ENCODE results near the gene KRTAP9-1. TPM values are rescaled to one million over a fixed set of nuclear protein-coding genes. Genes with fewer than 3 reads are reported as not detected.
A peak's percentile ranks its signal among the peaks of the same experiment; 100 is the strongest.
"Not testable (repeated sequence)": the region's sequence is repeated elsewhere in the genome, so short reads cannot be mapped to it uniquely, and the experiment has no call there.

Gene KRTAP9-1
- total and polyA plus RNA-seq, 9 of the 15 experiments (the other 6 are each of a cell fraction or from before 2014, with no cell fraction given), result not detected

DNA sequence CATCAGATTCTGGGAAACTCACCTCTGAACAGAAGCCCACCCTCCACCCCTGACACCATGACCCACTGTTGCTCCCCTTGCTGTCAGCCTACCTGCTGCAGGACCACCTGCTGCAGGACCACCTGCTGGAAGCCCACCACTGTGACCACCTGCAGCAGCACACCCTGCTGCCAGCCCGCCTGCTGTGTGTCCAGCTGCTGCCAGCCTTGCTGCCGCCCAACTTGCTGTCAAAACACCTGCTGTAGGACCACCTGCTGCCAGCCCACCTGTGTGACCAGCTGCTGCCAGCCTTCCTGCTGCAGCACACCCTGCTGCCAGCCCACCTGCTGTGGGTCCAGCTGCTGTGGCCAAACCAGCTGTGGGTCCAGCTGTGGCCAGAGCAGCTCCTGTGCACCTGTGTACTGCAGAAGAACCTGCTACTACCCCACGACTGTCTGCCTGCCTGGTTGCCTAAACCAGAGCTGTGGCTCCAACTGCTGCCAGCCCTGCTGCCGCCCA, 37.0 kb downstream of the KRTAP9-1 start, which contains the start of gene KRTAP9-2:
KRTAP9-2 (plus strand) TSS at position 51 of the 498 bp plus-strand sequence; CDS start at position 58, 7 bp downstream.
- H3K4me3 ChIP-seq; H3K9me3 ChIP-seq (replicated peaks; ENCODE audit: control insufficient read depth, insufficient read depth, low read depth, low read length); DNase-seq (ENCODE audit: extremely low read depth in 1 of 4, low spot score in 3 of 4); H3K36me3 ChIP-seq (ENCODE audit: control insufficient read depth, insufficient read depth, low read length); CTCF ChIA-PET (ENCODE audit: low intra/inter-chr PET ratio); H3K79me2 ChIP-seq (ENCODE audit: control insufficient read depth, insufficient read depth, low read length); H3K27ac ChIP-seq (ENCODE audit: extremely low read depth, low read depth, low read length); FAIRE-seq; H4K20me1 ChIP-seq (replicated peaks; ENCODE audit: control insufficient read depth, insufficient read depth, low read length); H3K27me3 ChIP-seq (ENCODE audit: control insufficient read depth in 2 of 2, insufficient read depth in 2 of 2, low read length in 2 of 2); H3K4me2 ChIP-seq (ENCODE audit: insufficient read depth, low read length); H2AFZ ChIP-seq (ENCODE audit: low read depth, low read length); ATAC-seq; intact Hi-C loops (cut with micrococcal nuclease); H3K9ac ChIP-seq (ENCODE audit: insufficient read depth in 1 of 2, low read depth in 2 of 2, low read length in 2 of 2); H3K4me1 ChIP-seq (replicated peaks in 1 of 2; ENCODE audit: control insufficient read depth in 2 of 2, insufficient read depth in 2 of 2, low read length in 2 of 2); POLR2A ChIA-PET; H3K9me1 ChIP-seq (ENCODE audit: control insufficient read depth, insufficient read depth, low read length); in situ Hi-C loops (cut with MboI); BruUV-seq (replicated peaks): not testable (repeated sequence)
- WGBS (ENCODE audit: insufficient coverage, low coverage, missing lambda C conversion rate), result 0% methylated on average over 2 of the region's 4 CpGs

- Histone ChIP-seq H3K9me3 (replicated peaks; ENCODE audit: control insufficient read depth, insufficient read depth, low read depth, low read length) (no peaks in the 10 kb centered on the region), H4K20me1 (replicated peaks; ENCODE audit: control insufficient read depth, insufficient read depth, low read length) (no peaks in the 10 kb centered on the region), H2AFZ (ENCODE audit: low read depth, low read length) (no peak overlapping the region), H3K27me3 (ENCODE audit: control insufficient read depth in 2 of 2, insufficient read depth in 2 of 2, low read length in 2 of 2) (no peaks in the 10 kb centered on the region), H3K36me3 (ENCODE audit: control insufficient read depth, insufficient read depth, low read length) (no peaks in the 10 kb centered on the region), H3K9me1 (ENCODE audit: control insufficient read depth, insufficient read depth, low read length) (no peaks in the 10 kb centered on the region), H3K4me3 (no peak overlapping the region), H3K4me1 (replicated peaks in 1 of 2; ENCODE audit: control insufficient read depth in 2 of 2, insufficient read depth in 2 of 2, low read length in 2 of 2) (no peaks in the 10 kb centered on the region), H3K9ac (ENCODE audit: insufficient read depth in 1 of 2, low read depth in 2 of 2, low read length in 2 of 2) (no peak overlapping the region), H3K79me2 (ENCODE audit: control insufficient read depth, insufficient read depth, low read length) (no peaks in the 10 kb centered on the region), H3K4me2 (ENCODE audit: insufficient read depth, low read length) (no peak overlapping the region), H3K27ac (ENCODE audit: extremely low read depth, low read depth, low read length) (no peak overlapping the region)
- ChIA-PET POLR2A (interaction anchor here (0.7 kb wide), 1 partner anchor 84 kb away, joined by 3 read pairs; no protein-coding TSS in a partner anchor), CTCF (ENCODE audit: low intra/inter-chr PET ratio) (no interaction called here)
- no peak for DNase-seq (ENCODE audit: extremely low read depth in 1 of 4, low spot score in 3 of 4)
- in situ Hi-C loops (cut with MboI), result no loop called here
- ATAC-seq, result no peak
- FAIRE-seq, result no peak
- no TSS peak for BruUV-seq (replicated peaks)
- intact Hi-C loops (cut with micrococcal nuclease), result no loop called here
- TF ChIP-seq, protein P1, sequence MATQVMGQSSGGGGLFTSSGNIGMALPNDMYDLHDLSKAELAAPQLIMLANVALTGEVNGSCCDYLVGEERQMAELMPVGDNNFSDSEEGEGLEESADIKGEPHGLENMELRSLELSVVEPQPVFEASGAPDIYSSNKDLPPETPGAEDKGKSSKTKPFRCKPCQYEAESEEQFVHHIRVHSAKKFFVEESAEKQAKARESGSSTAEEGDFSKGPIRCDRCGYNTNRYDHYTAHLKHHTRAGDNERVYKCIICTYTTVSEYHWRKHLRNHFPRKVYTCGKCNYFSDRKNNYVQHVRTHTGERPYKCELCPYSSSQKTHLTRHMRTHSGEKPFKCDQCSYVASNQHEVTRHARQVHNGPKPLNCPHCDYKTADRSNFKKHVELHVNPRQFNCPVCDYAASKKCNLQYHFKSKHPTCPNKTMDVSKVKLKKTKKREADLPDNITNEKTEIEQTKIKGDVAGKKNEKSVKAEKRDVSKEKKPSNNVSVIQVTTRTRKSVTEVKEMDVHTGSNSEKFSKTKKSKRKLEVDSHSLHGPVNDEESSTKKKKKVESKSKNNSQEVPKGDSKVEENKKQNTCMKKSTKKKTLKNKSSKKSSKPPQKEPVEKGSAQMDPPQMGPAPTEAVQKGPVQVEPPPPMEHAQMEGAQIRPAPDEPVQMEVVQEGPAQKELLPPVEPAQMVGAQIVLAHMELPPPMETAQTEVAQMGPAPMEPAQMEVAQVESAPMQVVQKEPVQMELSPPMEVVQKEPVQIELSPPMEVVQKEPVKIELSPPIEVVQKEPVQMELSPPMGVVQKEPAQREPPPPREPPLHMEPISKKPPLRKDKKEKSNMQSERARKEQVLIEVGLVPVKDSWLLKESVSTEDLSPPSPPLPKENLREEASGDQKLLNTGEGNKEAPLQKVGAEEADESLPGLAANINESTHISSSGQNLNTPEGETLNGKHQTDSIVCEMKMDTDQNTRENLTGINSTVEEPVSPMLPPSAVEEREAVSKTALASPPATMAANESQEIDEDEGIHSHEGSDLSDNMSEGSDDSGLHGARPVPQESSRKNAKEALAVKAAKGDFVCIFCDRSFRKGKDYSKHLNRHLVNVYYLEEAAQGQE (IDR thresholded peaks at IDR 0.05; ENCODE audit: borderline replicate concordance), result no peak
- TF ChIP-seq, protein P1 (CRISPR knock-in tag; IDR thresholded peaks at IDR 0.05; ENCODE audit: low read depth), result no peak
- peak; percentile 69 for TF ChIP-seq ZNF512 (tag; IDR thresholded peaks at IDR 0.05)
Observed at GRCh38 chr17:41230094-41230493, 40.4 kb downstream of the KRTAP9-1 start.
